Endothelial cell of coronary artery (primary cell): ENCODE measurements around the gene TBC1D23. TPM values are rescaled to one million over a fixed set of nuclear protein-coding genes. Genes with fewer than 3 reads are reported as not detected.

Experiments used
- total RNA-seq: library from RNA; depleted of rRNA; stranded (reverse); fragments of >200 nt; gene quantifications from 2 replicates; pipeline ENCODE4 v1.2.3, GENCODE V29; 2014

TBC1D23 gene
- 32.9 and 43.9 TPM in 2 replicates for total RNA-seq

DNA sequence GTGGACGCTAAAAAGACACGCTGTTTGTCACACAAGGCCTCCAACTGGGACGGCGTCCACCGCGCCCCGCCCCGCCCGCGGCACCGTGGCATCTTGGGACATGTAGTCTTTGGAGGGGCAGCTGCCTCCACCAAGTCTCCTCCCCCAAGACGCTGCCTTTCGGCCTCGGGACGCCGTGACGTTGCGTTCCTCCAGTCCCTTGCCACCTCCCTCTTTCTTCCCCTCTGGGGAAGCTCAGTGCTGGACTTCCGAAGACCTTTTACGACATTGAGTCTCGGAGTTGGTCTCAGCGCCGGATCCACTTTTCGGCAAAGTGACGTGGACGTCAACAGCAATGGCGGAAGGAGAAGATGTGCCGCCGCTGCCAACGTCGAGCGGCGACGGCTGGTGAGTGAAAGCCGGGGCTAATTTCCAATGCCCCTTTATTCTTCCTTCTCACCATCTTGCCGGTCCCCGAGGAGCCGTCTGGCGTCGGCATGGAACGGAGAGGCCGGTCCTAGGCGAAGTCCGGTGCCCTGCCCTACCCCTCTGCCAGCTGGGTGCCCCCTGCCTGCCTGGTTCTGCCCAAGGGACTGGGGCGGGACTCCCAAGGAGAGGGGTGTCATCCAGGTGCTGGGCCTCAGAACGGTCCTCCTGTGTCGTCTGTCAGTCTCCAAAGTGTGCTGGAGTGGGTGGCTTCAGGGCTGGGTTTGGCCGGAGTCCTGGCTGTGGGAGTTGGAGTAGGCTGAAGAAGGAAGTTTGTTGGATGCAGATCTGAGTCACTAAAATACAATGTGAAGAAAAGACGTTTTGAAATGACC lies at the start of gene TBC1D23:
TBC1D23 (plus strand) TSS at position 308 of the 800 bp plus-strand sequence; CDS start at position 335, 27 bp downstream.

DNA sequence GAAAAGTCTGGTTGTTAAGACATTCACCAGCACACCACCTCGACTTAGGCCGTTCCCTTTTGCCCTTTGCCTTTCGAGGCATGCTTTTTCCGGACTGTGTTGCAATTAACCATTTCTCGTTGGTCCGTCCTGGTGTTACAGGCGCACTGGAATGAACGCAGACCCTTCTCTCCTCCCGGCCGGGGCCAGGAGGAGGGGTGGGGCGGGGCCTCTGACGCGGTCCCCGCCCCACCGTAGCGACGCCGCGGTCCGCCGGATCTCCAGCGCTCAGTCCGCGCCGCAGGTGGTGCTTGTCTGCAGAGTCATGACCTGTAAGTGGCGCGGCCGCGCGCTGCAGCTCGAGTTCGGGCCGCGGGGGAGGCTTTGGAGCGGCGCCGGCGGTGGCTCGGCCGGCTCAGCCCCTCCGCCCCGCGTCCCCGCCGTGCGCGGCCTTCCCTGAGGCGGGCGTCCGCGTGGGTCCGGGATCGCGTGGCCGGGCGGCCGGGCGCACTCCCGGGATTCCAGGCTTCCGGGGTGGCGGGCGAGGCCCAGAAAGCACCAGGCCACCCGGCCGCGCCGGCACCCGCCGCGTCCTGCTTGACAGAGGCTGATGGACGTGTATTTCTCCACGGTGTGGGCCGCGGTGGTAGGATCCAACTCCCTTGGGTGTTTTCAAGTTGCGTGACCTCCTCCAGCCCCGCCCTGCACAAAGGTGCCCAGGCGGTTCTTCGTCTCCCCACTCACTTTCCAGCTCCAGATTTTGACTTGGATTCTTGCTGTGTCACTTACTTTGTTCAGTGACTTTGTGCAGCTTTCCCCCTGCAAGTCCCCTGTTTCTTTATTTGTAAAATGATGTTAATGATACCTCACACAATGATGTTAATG lies 73.9 kb downstream of the TBC1D23 start, which contains the start of gene NIT2:
NIT2 (plus strand) TSS at position 270 of the 864 bp plus-strand sequence; CDS start at position 305, 35 bp downstream.

Other genes starting within 250 kb of the TBC1D23 start
- gene FILIP1L, start 146.5 kb upstream of the TBC1D23 start, total RNA-seq: 20.0 and 47.9 TPM in 2 replicates
- gene NIT2, start 73.8 kb downstream of the TBC1D23 start, total RNA-seq: 8.7 and 10.8 TPM in 2 replicates
- gene TOMM70, start 140.1 kb downstream of the TBC1D23 start, total RNA-seq: 33.6 and 37.7 TPM in 2 replicates
- 0.94 and 0.99 TPM in 2 replicates for gene LNP1, start 140.5 kb downstream of the TBC1D23 start, total RNA-seq
- gene TMEM45A, start 231.6 kb downstream of the TBC1D23 start, total RNA-seq: 2.8 and 13.7 TPM in 2 replicates